Suprapubic skin (tissue), 4 donors: ENCODE measurements around the gene OR6C65.

Source experiments
- CTCF ChIP-seq, 2 donors: fragments of 200-600 bp in 1 of 2; fragments of 450-650 bp in 1 of 2; sonication (generic) in 1 of 2; IDR thresholded peaks; one replicate each; pipeline ENCODE4 v1.5.1; 2016 to 2019; ENCODE audit warnings: antibody characterized with exemption in 2 of 2, mild to moderate bottlenecking in 1 of 2, moderate library complexity in 1 of 2
- POLR2A ChIP-seq, 2 donors: fragments of 450-650 bp; IDR thresholded peaks; one replicate each; pipeline ENCODE4 v1.6.1; 2017; ENCODE audit warnings: antibody characterized with exemption in 2 of 2, mild to moderate bottlenecking in 2 of 2, moderate library complexity in 2 of 2
- POLR2AphosphoS5 ChIP-seq, 3 donors: sonication (generic); formaldehyde crosslinking; IDR thresholded peaks; one replicate each; pipeline ENCODE4 v1.6.1; 2017; ENCODE audit warnings: antibody characterized with exemption in 3 of 3

- no peak for TF ChIP-seq CTCF (IDR thresholded peaks at IDR 0.05)
- no peak for TF ChIP-seq POLR2A (IDR thresholded peaks at IDR 0.05)
- TF ChIP-seq POLR2AphosphoS5 (IDR thresholded peaks at IDR 0.05) = no peak
Measured at GRCh38 chr12:55365086-55365485, 35.2 kb upstream of the OR6C65 start.
